Calu3 (cell line): ENCODE data around the gene WDSUB1. TPM values are rescaled to one million over a fixed set of nuclear protein-coding genes. Genes with fewer than 3 reads are reported as not detected.

ENCODE experiments used
- BruUV-seq: library from RNA; stranded (reverse); fragments of 400-500 nt; replicated peaks from 2 replicates; lab custom pipeline; 2021; lab: Mats Ljungman, UMichigan
- CTCF ChIA-PET: fragments of 300-600 bp; sonication (Branson Sonifier 250); formaldehyde crosslinking; loops from one replicate; lab custom pipeline; 2022; ENCODE audit warnings: antibody characterized with exemption; lab: Charles Lee
- DNase-seq: peaks from one replicate; pipeline ENCODE4 v3.0.0; 2022
- H3K27ac Mint-ChIP-seq: one replicate; pipeline ENCODE4 v1.8.0; 2022; ENCODE audit warnings: mixed read lengths; ENCODE audit not compliant: unreplicated experiment
- H3K27me3 Mint-ChIP-seq: one replicate; pipeline ENCODE4 v1.8.0; 2022; ENCODE audit warnings: mixed read lengths; ENCODE audit not compliant: unreplicated experiment
- H3K36me3 Mint-ChIP-seq: one replicate; pipeline ENCODE4 v1.8.0; 2022; ENCODE audit warnings: mild to moderate bottlenecking, moderate library complexity, mixed read lengths; ENCODE audit not compliant: insufficient read depth, unreplicated experiment
- H3K4me1 Mint-ChIP-seq: one replicate; pipeline ENCODE4 v1.8.0; 2022; ENCODE audit warnings: mild to moderate bottlenecking, low read depth, mixed read lengths; ENCODE audit not compliant: unreplicated experiment
- H3K4me3 Mint-ChIP-seq: one replicate; pipeline ENCODE4 v1.8.0; 2022; ENCODE audit warnings: mild to moderate bottlenecking, low read depth, moderate library complexity, mixed read lengths; ENCODE audit not compliant: unreplicated experiment
- H3K9me3 Mint-ChIP-seq: one replicate; pipeline ENCODE4 v1.8.0; 2022; ENCODE audit warnings: low read depth, mixed read lengths; ENCODE audit not compliant: unreplicated experiment
- intact Hi-C: fragments of 100-400 bp; cut with micrococcal nuclease; formaldehyde crosslinking; loops from one replicate; pipeline ENCODE4 v1.10.0; 2022; ENCODE audit not compliant: unreplicated experiment
- microRNA-seq: library from miRNA; unstranded; fragments of <30 nt; microRNA quantifications from one replicate; pipeline ENCODE4 v1.2.0, GENCODE V29; 2022
- total RNA-seq: library from RNA; stranded (reverse); gene quantifications from 2 replicates; pipeline ENCODE4 v1.2.3, GENCODE V29; 2022
- TF ChIP-seq, protein P1 (sequence below): fragments of 200-600 bp; IDR thresholded peaks from one replicate; pipeline ENCODE4 v1.8.0; 2022; ENCODE audit warnings: antibody characterized with exemption; ENCODE audit not compliant: unreplicated experiment

The WDSUB1 gene
- total RNA-seq, 1 experiment from 2014 or later = 6.7 TPM

DNA sequence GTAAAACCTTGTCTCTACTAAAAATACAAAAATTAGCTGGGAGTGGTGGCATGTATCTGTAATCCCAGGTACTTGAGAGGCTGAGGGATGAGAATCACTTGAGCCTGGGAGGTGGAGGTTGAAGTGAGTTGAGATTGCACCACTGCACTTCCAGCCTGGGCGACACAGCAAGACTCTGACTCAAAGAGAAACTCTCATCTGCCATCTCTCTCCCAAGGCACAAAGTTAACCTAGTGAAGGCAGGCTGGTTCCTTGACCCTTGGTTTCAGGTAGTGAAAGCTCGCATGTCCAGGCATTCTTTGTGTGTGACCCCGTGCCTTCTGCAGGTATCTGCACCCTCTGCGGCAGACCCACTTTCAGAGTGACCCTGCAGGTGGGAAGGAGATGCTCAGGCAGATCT, 100.0 kb downstream of the WDSUB1 start:
- CTCF ChIA-PET = no interaction called here
- Mint-ChIP-seq H3K4me3 (no peak overlapping the region), H3K27me3 (no peaks in the 10 kb centered on the region), H3K36me3 (peaks cover 23% of the 10 kb centered on the region), H3K27ac (no peak overlapping the region), H3K4me1 (no peaks in the 10 kb centered on the region), H3K9me3 (no peaks in the 10 kb centered on the region)
- TF ChIP-seq, protein P1, sequence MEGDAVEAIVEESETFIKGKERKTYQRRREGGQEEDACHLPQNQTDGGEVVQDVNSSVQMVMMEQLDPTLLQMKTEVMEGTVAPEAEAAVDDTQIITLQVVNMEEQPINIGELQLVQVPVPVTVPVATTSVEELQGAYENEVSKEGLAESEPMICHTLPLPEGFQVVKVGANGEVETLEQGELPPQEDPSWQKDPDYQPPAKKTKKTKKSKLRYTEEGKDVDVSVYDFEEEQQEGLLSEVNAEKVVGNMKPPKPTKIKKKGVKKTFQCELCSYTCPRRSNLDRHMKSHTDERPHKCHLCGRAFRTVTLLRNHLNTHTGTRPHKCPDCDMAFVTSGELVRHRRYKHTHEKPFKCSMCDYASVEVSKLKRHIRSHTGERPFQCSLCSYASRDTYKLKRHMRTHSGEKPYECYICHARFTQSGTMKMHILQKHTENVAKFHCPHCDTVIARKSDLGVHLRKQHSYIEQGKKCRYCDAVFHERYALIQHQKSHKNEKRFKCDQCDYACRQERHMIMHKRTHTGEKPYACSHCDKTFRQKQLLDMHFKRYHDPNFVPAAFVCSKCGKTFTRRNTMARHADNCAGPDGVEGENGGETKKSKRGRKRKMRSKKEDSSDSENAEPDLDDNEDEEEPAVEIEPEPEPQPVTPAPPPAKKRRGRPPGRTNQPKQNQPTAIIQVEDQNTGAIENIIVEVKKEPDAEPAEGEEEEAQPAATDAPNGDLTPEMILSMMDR = no peak
- no peak for DNase-seq
- no TSS peak for BruUV-seq
- intact Hi-C loops = no loop called here

Small RNA genes lying within 50 kb of the gene (microRNA-seq; reads per million reads assigned to microRNA genes)
- not detected for gene MIR6888
